H1 (cell line): ENCODE results near the gene KIF25. TPM values are rescaled to one million over a fixed set of nuclear protein-coding genes. Genes with fewer than 3 reads are reported as not detected.

Experiments used
- CTCF ChIA-PET: fragments of 300-600 bp; sonication (Branson Sonifier 250); formaldehyde crosslinking; loops from one replicate; lab custom pipeline; 2021; ENCODE audit not compliant: partially characterized antibody; lab: Charles Lee
- POLR2A ChIA-PET: fragments of 300-600 bp; sonication (Branson Sonifier 250); formaldehyde crosslinking; loops from one replicate; lab custom pipeline; 2021; ENCODE audit warnings: inconsistent platforms; ENCODE audit not compliant: partially characterized antibody; lab: Charles Lee
- DNase-seq, 2 experiments: peaks; one replicate each; pipeline versions ENCODE4 v3.0.0 to v3.0.0-alpha.2; 2010 to 2022; ENCODE audit warnings: low spot score in 2 of 2, low read depth in 1 of 2, mixed read lengths in 1 of 2
- FAIRE-seq: peaks from 2 replicates; lab custom pipeline; 2011; peaks lifted over from hg19 to GRCh38; lab: Jason Lieb, UNC
- H2AFZ ChIP-seq: 2 replicates; pipeline ENCODE4 v1.8.1; 2012; ENCODE audit warnings: low read length, inconsistent platforms
- H2AK5ac ChIP-seq: 2 replicates; pipeline ENCODE4 v1.6.1; 2013; ENCODE audit warnings: low read depth, low read length
- H2BK120ac ChIP-seq: replicated peaks from 2 replicates; pipeline ENCODE3; 2013; ENCODE audit warnings: low read depth, low read length, inconsistent platforms
- H2BK12ac ChIP-seq: 2 replicates; pipeline ENCODE4 v1.6.1; 2013; ENCODE audit warnings: low read depth, low read length
- H2BK15ac ChIP-seq: 2 replicates; pipeline ENCODE4 v1.6.1; 2013; ENCODE audit warnings: low read length
- H2BK20ac ChIP-seq: 2 replicates; pipeline ENCODE4 v1.6.1; 2013; ENCODE audit warnings: low read length
- H2BK5ac ChIP-seq: 2 replicates; pipeline ENCODE4 v1.6.1; 2013; ENCODE audit warnings: low read depth, low read length
- H3K14ac ChIP-seq: 2 replicates; pipeline ENCODE4 v1.6.1; 2013; ENCODE audit warnings: inconsistent platforms; ENCODE audit not compliant: insufficient read length
- H3K18ac ChIP-seq: 2 replicates; pipeline ENCODE4 v1.6.1; 2013; ENCODE audit warnings: low read length; ENCODE audit errors: extremely low read depth
- H3K23ac ChIP-seq: 2 replicates; pipeline ENCODE4 v1.6.1; 2013; ENCODE audit warnings: inconsistent platforms; ENCODE audit not compliant: insufficient read length
- H3K23me2 ChIP-seq: 2 replicates; pipeline ENCODE4 v1.6.1; 2013; ENCODE audit warnings: low read depth, low read length
- H3K27ac ChIP-seq: 2 replicates; pipeline ENCODE4 v1.6.1; 2011; ENCODE audit warnings: low read depth, low read length, inconsistent platforms
- H3K27me3 ChIP-seq, 4 experiments: replicated peaks in 1 of 4; 1 replicate in 1 of 4; 2 replicates in 3 of 4; pipeline versions ENCODE4 v1.6.1 to v1.8.1; 2011 to 2013; ENCODE audit warnings: low read length in 3 of 4, mild to moderate bottlenecking in 3 of 4, inconsistent platforms in 2 of 4, mixed read lengths in 2 of 4, moderate library complexity in 1 of 4; ENCODE audit not compliant: control insufficient read depth in 3 of 4, insufficient read depth in 3 of 4; ENCODE audit errors: extremely low read depth in 1 of 4
- H3K36me3 ChIP-seq, 4 experiments: 2 replicates each; pipeline versions ENCODE4 v1.6.1 to v1.8.1; 2011 to 2013; ENCODE audit warnings: mild to moderate bottlenecking in 4 of 4, low read length in 3 of 4, moderate library complexity in 2 of 4, control low read depth in 1 of 4, inconsistent platforms in 1 of 4; ENCODE audit not compliant: insufficient read depth in 4 of 4, control insufficient read depth in 2 of 4
- H3K4ac ChIP-seq: replicated peaks from 2 replicates; pipeline ENCODE3; 2013; ENCODE audit warnings: low read length, low read depth, mixed read lengths, inconsistent platforms; ENCODE audit not compliant: insufficient read length
- H3K4me1 ChIP-seq, 4 experiments: replicated peaks in 1 of 4; 1 replicate in 1 of 4; 2 replicates in 3 of 4; pipeline versions ENCODE4 v1.6.1 to v1.8.1; 2011 to 2013; ENCODE audit warnings: low read length in 3 of 4, inconsistent platforms in 2 of 4, mixed read lengths in 1 of 4; ENCODE audit not compliant: insufficient read depth in 4 of 4, control insufficient read depth in 3 of 4
- H3K4me2 ChIP-seq, 2 experiments: 2 replicates each; pipeline versions ENCODE4 v1.6.1 to v1.8.1; 2011 to 2013; ENCODE audit warnings: low read depth in 2 of 2, low read length in 2 of 2, control low read depth in 1 of 2, inconsistent platforms in 1 of 2, mild to moderate bottlenecking in 1 of 2; ENCODE audit not compliant: insufficient read depth in 1 of 2
- H3K4me3 ChIP-seq, 4 experiments: fragments of 200-600, 300-600 bp in 1 of 4; sonication (generic), shearing (Covaris generic), sonication (Bioruptor Twin) in 1 of 4; 2 replicates each; pipeline versions ENCODE4 v1.5.1 to v1.8.1; 2011 to 2016; ENCODE audit warnings: low read length in 4 of 4, low read depth in 3 of 4, control low read depth in 2 of 4, inconsistent platforms in 2 of 4, mild to moderate bottlenecking in 2 of 4, mixed read lengths in 1 of 4, moderate library complexity in 1 of 4; ENCODE audit not compliant: insufficient read depth in 2 of 4; ENCODE audit errors: extremely low read depth in 1 of 4
- H3K56ac ChIP-seq: replicated peaks from 2 replicates; pipeline ENCODE3; 2013; ENCODE audit warnings: low read depth, mild to moderate bottlenecking, mixed read lengths, low read length, inconsistent platforms; ENCODE audit not compliant: insufficient read length
- H3K79me1 ChIP-seq: 2 replicates; pipeline ENCODE4 v1.6.1; 2013; ENCODE audit warnings: low read depth, low read length, control low read depth
- H3K79me2 ChIP-seq, 2 experiments: 2 replicates each; pipeline versions ENCODE4 v1.6.1 to v1.8.1; 2012 to 2013; ENCODE audit warnings: low read length in 2 of 2, mild to moderate bottlenecking in 2 of 2, inconsistent platforms in 1 of 2; ENCODE audit not compliant: insufficient read depth in 2 of 2, control insufficient read depth in 1 of 2
- H3K9ac ChIP-seq, 4 experiments: replicated peaks in 1 of 4; 1 replicate in 1 of 4; 2 replicates in 3 of 4; pipeline versions ENCODE4 v1.6.1 to v1.8.1; 2011 to 2013; ENCODE audit warnings: low read depth in 3 of 4, low read length in 3 of 4, control low read depth in 2 of 4, mild to moderate bottlenecking in 2 of 4, moderate library complexity in 2 of 4, inconsistent platforms in 1 of 4; ENCODE audit errors: extremely low read depth in 1 of 4
- H3K9me3 ChIP-seq, 2 experiments: 2 replicates each; pipeline versions ENCODE4 v1.6.1 to v1.8.1; 2012 to 2013; ENCODE audit warnings: mild to moderate bottlenecking in 2 of 2, moderate library complexity in 2 of 2, control low read depth in 1 of 2, inconsistent platforms in 1 of 2, low read depth in 1 of 2, low read length in 1 of 2, mixed read lengths in 1 of 2; ENCODE audit not compliant: insufficient read depth in 2 of 2
- H4K20me1 ChIP-seq, 2 experiments: replicated peaks in 1 of 2; 2 replicates each; pipeline versions ENCODE3 to v1.8.1; 2011 to 2013; ENCODE audit warnings: inconsistent platforms in 2 of 2, low read length in 2 of 2, mild to moderate bottlenecking in 1 of 2; ENCODE audit not compliant: insufficient read depth in 2 of 2, control insufficient read depth in 1 of 2
- H4K5ac ChIP-seq: 2 replicates; pipeline ENCODE4 v1.6.1; 2013; ENCODE audit warnings: low read length, low read depth, mixed read lengths, inconsistent platforms; ENCODE audit not compliant: insufficient read length
- H4K8ac ChIP-seq: 2 replicates; pipeline ENCODE4 v1.8.0; 2013; ENCODE audit warnings: mild to moderate bottlenecking, moderate library complexity, low read length, inconsistent platforms; ENCODE audit not compliant: insufficient read depth; ENCODE audit errors: extremely low read depth
- H4K91ac ChIP-seq: replicated peaks from 2 replicates; pipeline ENCODE3; 2013; ENCODE audit warnings: low read length, mixed read lengths, inconsistent platforms; ENCODE audit not compliant: insufficient read length
- BACH1 ChIP-seq: IDR thresholded peaks from 2 replicates; pipeline ENCODE4 v1.6.1; 2012; ENCODE audit warnings: low read length, improper control_type of control experiment
- EZH2 ChIP-seq: fragments of 200-600 bp; sonication (generic); IDR thresholded peaks from 2 replicates; pipeline ENCODE4 v1.7.1; 2012; ENCODE audit warnings: low read depth, mild to moderate bottlenecking, moderate library complexity, low read length, inconsistent platforms; ENCODE audit not compliant: severe bottlenecking
- GTF2F1 ChIP-seq: IDR thresholded peaks from 2 replicates; pipeline ENCODE4 v1.6.1; 2012; ENCODE audit warnings: low read depth, low read length, improper control_type of control experiment, borderline replicate concordance
- JUND ChIP-seq: IDR thresholded peaks from 2 replicates; pipeline ENCODE4 v1.6.1; 2011; ENCODE audit warnings: mild to moderate bottlenecking, improper control_type of control experiment, low read length
- KDM5A ChIP-seq: fragments of 200-600 bp; IDR thresholded peaks from 2 replicates; pipeline ENCODE4 v1.7.1; 2012; ENCODE audit warnings: mild to moderate bottlenecking, low read length, inconsistent platforms, mixed read lengths
- MAFK ChIP-seq: IDR thresholded peaks from 2 replicates; pipeline ENCODE4 v1.6.1; 2012; ENCODE audit warnings: low read depth, mild to moderate bottlenecking, improper control_type of control experiment, low read length
- RAD21 ChIP-seq, 2 experiments: IDR thresholded peaks in 1 of 2; conservative IDR thresholded peaks in 1 of 2; 2 replicates each; pipeline ENCODE4 v1.6.1; 2011; ENCODE audit warnings: low read depth in 2 of 2, low read length in 2 of 2, improper control_type of control experiment in 1 of 2, inconsistent platforms in 1 of 2, mild to moderate bottlenecking in 1 of 2, moderate library complexity in 1 of 2
- RBBP5 ChIP-seq: IDR thresholded peaks from 2 replicates; pipeline ENCODE4 v1.7.1; 2012; ENCODE audit warnings: low read depth, mild to moderate bottlenecking, inconsistent platforms, low read length, moderate library complexity, borderline replicate concordance
- TAF1 ChIP-seq: IDR thresholded peaks from 2 replicates; pipeline ENCODE4 v1.6.1; 2011; ENCODE audit warnings: mild to moderate bottlenecking, low read depth, low read length
- TEAD4 ChIP-seq: IDR thresholded peaks from 2 replicates; pipeline ENCODE4 v1.6.1; 2012; ENCODE audit warnings: low read depth, low read length, inconsistent platforms, mixed read lengths
- WGBS, 2 experiments: shearing (Covaris generic) in 1 of 2; methylation state at CpG; one replicate each; pipeline versions ENCODE4 v1.1.6 to v1.1.7; 2013 to 2015; ENCODE audit warnings: low lambda C conversion rate in 2 of 2, mixed read lengths in 2 of 2, inconsistent platforms in 1 of 2, low coverage in 1 of 2, missing lambda C conversion rate in 1 of 2; ENCODE audit not compliant: insufficient replicate concordance in 2 of 2, insufficient coverage in 1 of 2, insufficient read length in 1 of 2; ENCODE audit errors: extremely low coverage in 1 of 2, missing lambda C conversion rate in 1 of 2; 5-methylcytosine and 5-hydroxymethylcytosine counted together
- polyA plus RNA-seq, 7 experiments: library from polyadenylated mRNA; depleted of rRNA in 3 of 7; stranded (reverse) in 5 of 7; unstranded in 2 of 7; fragments of >200 nt in 5 of 7; fragments of 200-250 nt in 2 of 7; gene quantifications; 1 replicate in 5 of 7; 2 replicates in 1 of 7; 4 replicates in 1 of 7; pipeline versions ENCODE4 v1.2.1 to v1.2.3, GENCODE V29; 2011 to 2013; ENCODE audit warnings: missing spikeins in 2 of 7, mixed read lengths in 2 of 7
- total RNA-seq: library from RNA; stranded (reverse); fragmentation: NEBNext Ultra II Directional; extraction: Animal tissue kit (Norgen Biotek cat#: 25700); gene quantifications from 2 replicates; pipeline ENCODE4 v1.2.1, GENCODE V29; 2021
- TF ChIP-seq, protein P1 (sequence below): IDR thresholded peaks from 2 replicates; pipeline ENCODE4 v1.6.1; 2011; ENCODE audit warnings: low read length, improper control_type of control experiment

KIF25 gene
- total and polyA plus RNA-seq, 2 of the 8 experiments (the other 6 are each of a cell fraction or from before 2014, with no cell fraction given): 1.5 to 2.0 TPM

DNA sequence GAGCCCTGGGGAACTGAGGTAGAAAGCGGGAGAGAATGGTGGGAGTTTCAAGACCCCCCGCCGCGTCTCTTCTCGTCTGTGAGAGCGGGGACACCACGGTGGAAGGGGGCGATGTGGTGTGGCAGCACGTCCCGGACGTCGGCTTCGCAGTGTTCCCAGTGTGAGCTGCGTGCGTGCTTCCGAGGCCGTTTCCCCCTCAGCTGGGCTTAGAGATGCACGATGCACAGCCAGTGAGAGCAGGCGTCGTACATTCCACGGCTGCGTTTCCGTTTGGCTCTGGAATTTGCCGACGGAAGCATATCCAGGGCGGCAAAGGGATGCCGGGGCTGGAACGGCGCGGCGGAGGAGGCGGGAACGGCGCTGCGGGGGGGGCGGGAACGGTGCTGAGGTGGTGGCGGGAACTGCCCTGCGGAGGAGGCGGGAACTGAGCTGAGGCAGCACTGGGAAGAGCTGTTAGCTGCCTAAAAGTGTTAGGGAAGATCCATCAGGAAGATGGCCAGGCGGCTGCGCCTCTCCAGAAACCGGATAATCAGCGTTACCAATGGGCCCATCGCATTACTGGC, 37.7 kb downstream of the KIF25 start:
- no peak overlapping the region for H2BK15ac ChIP-seq
- ChIA-PET CTCF (no interaction called here), POLR2A (no interaction called here)
- H3K9me3 ChIP-seq: peaks cover 20% of the 10 kb centered on the region in 2 experiments
- no peaks in the 10 kb centered on the region for H3K79me2 ChIP-seq
- H3K9ac ChIP-seq: no peak overlapping the region
- no peak overlapping the region for H4K5ac ChIP-seq
- peaks cover 0 to 8% (median 2%) of the 10 kb centered on the region in 4 experiments; a peak in 3 of 7 replicates for H3K4me1 ChIP-seq
- DNase-seq (peak in 1 of 2 experiments; percentile 54), FAIRE-seq (no peak)
- no peak overlapping the region for H3K23ac ChIP-seq
- peak overlapping the region; percentile 19; the same call in 1 of the 2 replicates for H3K18ac ChIP-seq
- WGBS, 2 experiments: 64% methylated on average over 23 of the region's 45 CpGs; no CpG with 5 or more reads in 1 of the 2 experiments
- no peak overlapping the region for H2BK120ac ChIP-seq
- no peak overlapping the region for H3K14ac ChIP-seq
- no peak overlapping the region for H2BK20ac ChIP-seq
- H3K56ac ChIP-seq: no peak overlapping the region
- H3K27me3 ChIP-seq: no peaks in the 10 kb centered on the region; a peak in 1 of 7 replicates
- no peak overlapping the region for H4K91ac ChIP-seq
- H2AFZ ChIP-seq: peak overlapping the region; percentile 91; the same call in 1 of the 2 replicates
- H3K4me2 ChIP-seq: peak overlapping the region; percentile 37 to 66; a peak in 3 of 4 replicates
- H4K8ac ChIP-seq: peak overlapping the region; percentile 11; the same call in 1 of the 2 replicates
- H3K4ac ChIP-seq: no peak overlapping the region
- H4K20me1 ChIP-seq: no peaks in the 10 kb centered on the region
- H2BK5ac ChIP-seq: 0 out of 2 replicates have a peak overlapping the region, but pooled peaks have one; percentile 35
- H3K36me3 ChIP-seq: peaks cover 0 to 2% (median 0%) of the 10 kb centered on the region in 4 experiments; a peak in 2 of 8 replicates
- no peaks in the 10 kb centered on the region for H3K23me2 ChIP-seq
- no peak overlapping the region for H3K27ac ChIP-seq
- peak overlapping the region; percentile 62; the same call in 1 of the 2 replicates for H2BK12ac ChIP-seq
- no peaks in the 10 kb centered on the region for H3K79me1 ChIP-seq
- peak overlapping the region in 2 of 4 experiments; percentile 10 to 40; a peak in 3 of 8 replicates for H3K4me3 ChIP-seq
- H2AK5ac ChIP-seq: no peak overlapping the region; the same call in 1 of the 2 replicates
- no peak for TF ChIP-seq EZH2
- TF ChIP-seq GTF2F1: no peak
- TF ChIP-seq JUND: no peak
- no peak for TF ChIP-seq KDM5A
- no peak for TF ChIP-seq TAF1
- TF ChIP-seq, protein P1, sequence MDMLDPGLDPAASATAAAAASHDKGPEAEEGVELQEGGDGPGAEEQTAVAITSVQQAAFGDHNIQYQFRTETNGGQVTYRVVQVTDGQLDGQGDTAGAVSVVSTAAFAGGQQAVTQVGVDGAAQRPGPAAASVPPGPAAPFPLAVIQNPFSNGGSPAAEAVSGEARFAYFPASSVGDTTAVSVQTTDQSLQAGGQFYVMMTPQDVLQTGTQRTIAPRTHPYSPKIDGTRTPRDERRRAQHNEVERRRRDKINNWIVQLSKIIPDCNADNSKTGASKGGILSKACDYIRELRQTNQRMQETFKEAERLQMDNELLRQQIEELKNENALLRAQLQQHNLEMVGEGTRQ: no peak
- peak; percentile 38; the same call in 1 of the 2 replicates for TF ChIP-seq MAFK
- no peak for TF ChIP-seq BACH1
- no peak for TF ChIP-seq RAD21 (IDR thresholded peaks at IDR 0.05 in 1 of 2, conservative IDR thresholded peaks at IDR 0.05 in 1 of 2; ENCODE audit: low read depth in 2 of 2, low read length in 2 of 2)
- TF ChIP-seq TEAD4: peak; percentile 90
- no peak for TF ChIP-seq RBBP5
